ENCODE results near the gene NAGA.

NAGA gene

DNA sequence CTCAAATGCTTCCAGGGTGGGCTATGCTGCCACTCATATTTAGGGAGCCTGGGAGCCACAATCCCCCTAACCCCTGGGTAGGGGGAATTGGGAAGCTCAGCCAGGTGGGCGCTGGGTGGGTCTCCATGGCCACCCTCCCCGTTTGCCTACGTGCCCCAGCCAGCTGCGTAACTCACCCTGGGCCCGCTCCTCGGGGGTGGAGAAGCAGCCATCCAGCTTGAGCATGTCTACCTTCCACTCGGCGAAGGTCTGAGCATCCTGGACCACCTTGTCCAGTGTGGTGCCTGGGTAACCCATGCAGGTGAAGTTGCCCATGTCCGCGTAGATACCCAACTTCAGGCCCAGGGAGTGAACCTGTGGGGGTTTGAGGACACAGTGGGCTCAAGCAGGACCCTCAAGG is 3.7 kb downstream of the NAGA start:
- no peak for DNase-seq (ENCODE audit: low read depth)
- TF ChIP-seq, protein P1, sequence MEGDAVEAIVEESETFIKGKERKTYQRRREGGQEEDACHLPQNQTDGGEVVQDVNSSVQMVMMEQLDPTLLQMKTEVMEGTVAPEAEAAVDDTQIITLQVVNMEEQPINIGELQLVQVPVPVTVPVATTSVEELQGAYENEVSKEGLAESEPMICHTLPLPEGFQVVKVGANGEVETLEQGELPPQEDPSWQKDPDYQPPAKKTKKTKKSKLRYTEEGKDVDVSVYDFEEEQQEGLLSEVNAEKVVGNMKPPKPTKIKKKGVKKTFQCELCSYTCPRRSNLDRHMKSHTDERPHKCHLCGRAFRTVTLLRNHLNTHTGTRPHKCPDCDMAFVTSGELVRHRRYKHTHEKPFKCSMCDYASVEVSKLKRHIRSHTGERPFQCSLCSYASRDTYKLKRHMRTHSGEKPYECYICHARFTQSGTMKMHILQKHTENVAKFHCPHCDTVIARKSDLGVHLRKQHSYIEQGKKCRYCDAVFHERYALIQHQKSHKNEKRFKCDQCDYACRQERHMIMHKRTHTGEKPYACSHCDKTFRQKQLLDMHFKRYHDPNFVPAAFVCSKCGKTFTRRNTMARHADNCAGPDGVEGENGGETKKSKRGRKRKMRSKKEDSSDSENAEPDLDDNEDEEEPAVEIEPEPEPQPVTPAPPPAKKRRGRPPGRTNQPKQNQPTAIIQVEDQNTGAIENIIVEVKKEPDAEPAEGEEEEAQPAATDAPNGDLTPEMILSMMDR (IDR thresholded peaks at IDR 0.05; ENCODE audit: insufficient read depth, low read depth, low read length, missing control alignments), result no peak

DNA sequence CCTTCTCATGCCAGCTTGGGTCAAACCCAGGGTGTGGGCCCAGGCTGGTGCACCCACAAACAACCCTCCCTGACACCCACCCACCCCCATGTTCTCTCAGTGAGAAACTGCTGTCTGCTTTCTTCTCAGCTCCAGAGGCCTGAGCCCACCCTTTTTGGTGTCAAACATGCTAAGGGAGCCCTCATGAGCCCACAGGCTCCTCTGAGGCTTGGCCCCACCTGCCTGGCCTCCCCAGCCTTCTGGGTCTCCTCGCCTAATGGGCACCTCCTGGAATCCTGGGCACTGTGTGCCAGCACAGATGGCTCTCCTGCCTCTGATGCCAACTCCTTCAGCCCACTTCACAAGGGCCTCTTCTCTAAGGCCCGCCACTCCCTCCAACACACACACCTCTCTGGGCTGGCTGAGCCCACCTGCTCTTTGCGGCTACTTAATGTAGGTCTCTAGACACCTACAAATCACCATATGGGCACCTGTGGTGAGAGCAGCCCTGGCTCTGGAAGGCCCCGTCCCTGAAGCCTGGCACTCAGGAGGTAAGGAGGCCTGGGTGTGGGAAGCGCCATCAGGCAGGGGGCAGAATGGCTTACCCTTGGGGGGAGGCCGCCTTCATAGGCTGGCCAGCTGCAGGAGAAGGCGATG is 4.4 kb downstream of the NAGA start:
- H3K4me3 ChIP-seq (ENCODE audit: low read length), result no peak overlapping the region
- TF ChIP-seq, protein P1 (IDR thresholded peaks at IDR 0.05; ENCODE audit: insufficient read depth, low read depth, low read length, missing control alignments), result no peak
- no peak for DNase-seq (ENCODE audit: low read depth)

More for the DNA sequence above, 3.7 kb downstream of the NAGA start:
- H3K4me3 ChIP-seq (ENCODE audit: low read length), result no peak overlapping the region

DNA sequence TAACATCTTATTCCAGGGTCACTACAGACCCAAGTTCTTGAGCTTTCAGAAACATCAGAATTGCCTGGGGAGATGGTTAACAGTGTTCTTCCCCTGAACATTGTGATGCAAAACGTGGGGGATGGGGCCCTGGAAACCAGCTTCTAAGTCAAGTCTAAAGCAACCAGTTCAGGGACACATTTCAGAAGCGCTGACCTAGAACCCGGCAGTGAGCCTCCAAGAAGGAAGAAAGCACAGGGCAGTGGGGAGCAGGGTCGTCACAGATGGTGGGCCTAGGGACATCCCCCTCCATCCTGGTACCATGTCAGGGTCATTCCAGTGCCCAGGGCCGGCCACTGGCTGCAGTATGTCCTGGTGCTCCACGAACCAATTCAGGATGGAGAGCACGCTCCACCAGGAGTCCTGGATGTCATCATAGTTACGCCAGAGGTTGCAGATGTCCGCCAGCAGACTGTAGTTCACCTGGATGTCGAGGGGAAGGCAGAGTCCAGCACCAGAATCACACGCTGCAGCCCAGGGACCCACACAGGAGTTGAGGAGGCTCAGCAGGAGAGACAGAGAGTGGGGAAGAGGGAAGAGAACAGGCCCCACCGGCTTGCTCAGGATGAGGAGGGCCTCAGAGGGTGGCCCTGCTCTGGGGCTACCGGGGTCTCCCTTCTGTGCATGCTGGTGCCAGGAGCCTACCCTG is 5.0 kb downstream of the NAGA start:
- H3K4me3 ChIP-seq (ENCODE audit: low read length), result no peak overlapping the region
- no peak for DNase-seq (ENCODE audit: low read depth)
- TF ChIP-seq, protein P1 (IDR thresholded peaks at IDR 0.05; ENCODE audit: insufficient read depth, low read depth, low read length, missing control alignments), result no peak

DNA sequence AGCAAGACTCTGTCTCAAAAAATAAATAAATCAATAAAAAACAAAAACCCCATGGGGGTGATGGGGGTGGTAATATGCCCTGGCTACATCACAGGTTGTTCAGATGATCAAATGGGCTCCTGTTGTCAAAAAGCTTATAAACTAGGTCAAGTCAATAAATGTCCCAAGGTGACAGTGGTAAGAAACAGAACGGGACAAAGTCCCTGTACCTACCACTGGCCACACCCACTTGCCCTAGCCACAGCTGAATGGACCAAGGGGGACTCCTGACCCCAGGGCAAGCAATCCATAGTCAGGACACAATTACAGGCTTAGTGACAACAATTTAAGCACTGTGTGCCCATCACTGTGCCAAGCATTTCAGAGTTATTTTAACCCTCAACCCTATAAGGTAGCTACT is 6.0 kb downstream of the NAGA start:
- no peak for DNase-seq (ENCODE audit: low read depth)
- no peak overlapping the region for H3K4me3 ChIP-seq (ENCODE audit: low read length)
- TF ChIP-seq, protein P1 (IDR thresholded peaks at IDR 0.05; ENCODE audit: insufficient read depth, low read depth, low read length, missing control alignments), result no peak

DNA sequence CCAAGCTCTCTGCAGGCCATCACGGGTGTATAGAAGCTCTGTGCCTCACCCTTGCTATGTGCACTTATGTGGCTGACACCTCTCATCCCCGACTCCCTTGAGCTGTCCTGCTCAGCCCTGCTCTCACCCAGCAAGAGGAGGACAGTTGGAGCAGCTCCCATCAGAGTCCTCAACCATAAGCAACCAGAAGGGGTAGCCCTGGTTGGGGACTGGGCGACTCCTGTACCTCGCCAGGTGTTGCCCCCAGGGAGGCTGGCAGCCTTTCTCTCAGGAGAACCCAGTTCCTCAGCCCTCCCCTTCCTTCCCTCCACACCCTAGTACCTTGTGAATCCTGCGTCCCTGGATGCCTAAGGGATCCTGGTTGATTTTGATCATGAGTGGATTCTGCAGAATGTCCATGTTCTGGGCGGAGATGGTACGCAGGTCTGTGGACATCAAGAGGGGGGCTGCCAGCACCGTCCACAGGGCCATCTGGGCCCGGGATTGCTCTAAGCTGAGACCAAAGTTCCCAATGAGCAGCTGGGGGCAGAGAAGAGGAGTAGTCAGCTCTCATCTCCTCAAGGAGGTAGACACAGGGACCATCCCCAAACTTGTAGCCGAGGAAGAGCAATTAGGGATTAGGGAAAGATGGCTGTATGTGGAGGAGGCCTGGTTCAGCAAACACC is 8.0 kb downstream of the NAGA start:
- TF ChIP-seq, protein P1 (IDR thresholded peaks at IDR 0.05; ENCODE audit: insufficient read depth, low read depth, low read length, missing control alignments), result no peak
- no peak for DNase-seq (ENCODE audit: low read depth)

DNA sequence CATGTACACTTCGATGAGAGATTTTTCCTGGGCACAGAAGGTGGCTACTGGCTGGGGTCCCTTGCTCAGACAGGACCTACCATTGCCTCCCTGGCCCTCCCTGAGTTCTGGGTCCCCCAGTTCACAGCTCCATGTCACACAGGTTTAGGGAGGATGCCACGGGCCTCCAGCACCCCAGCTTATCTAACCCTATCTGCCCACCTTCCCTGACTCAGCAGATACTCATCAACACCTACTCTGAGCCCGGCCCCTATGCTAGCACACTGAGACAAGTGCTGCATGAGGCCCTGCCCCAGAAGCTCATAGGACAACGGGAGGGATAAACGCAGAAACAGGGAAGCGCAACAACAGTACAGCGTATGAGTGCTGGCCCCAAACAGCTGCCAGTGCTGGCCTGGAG is 9.6 kb downstream of the NAGA start:
- TF ChIP-seq, protein P1 (IDR thresholded peaks at IDR 0.05; ENCODE audit: insufficient read depth, low read depth, low read length, missing control alignments), result no peak
- H3K4me3 ChIP-seq (ENCODE audit: low read length), result no peak overlapping the region
- DNase-seq (ENCODE audit: low read depth), result no peak

More for the DNA sequence above, 8.0 kb downstream of the NAGA start:
- H3K4me3 ChIP-seq (ENCODE audit: low read length), result no peak overlapping the region
